ENCODE results near the gene CDC42BPA. TPM values are rescaled to one million over a fixed set of nuclear protein-coding genes. Genes with fewer than 3 reads are reported as not detected.

CDC42BPA gene
- total and polyA plus RNA-seq, 2 of the 8 experiments (the other 6 are each of a cell fraction or from before 2014, with no cell fraction given) = 7.1 to 28.5 TPM

DNA sequence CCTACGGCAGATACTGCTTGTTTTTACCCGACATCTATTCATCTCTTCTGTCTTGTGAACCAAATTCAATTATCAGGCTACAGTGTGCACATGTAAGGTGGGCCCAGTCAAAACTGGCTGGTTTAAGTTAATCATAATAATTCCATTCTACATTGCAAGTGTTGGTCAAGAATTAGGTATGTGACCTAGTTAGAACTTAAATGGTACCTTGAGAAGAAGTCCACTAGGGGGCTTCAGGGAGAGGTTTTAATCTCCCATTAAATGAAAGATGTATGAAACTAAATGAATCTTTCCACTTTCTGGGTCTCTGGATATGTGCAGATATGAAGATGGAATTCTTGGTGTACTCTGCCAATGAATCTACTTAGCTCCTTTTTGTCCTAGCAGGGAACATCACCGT, 187.1 kb downstream of the CDC42BPA start:
- Histone ChIP-seq H3K56ac (replicated peaks; ENCODE audit: insufficient read length, low read depth, low read length) (no peak overlapping the region), H4K5ac (ENCODE audit: insufficient read length, low read depth, low read length) (no peak overlapping the region), H3K9ac (replicated peaks in 1 of 4; ENCODE audit: extremely low read depth in 1 of 4, low read depth in 3 of 4, low read length in 3 of 4) (no peak overlapping the region), H3K4ac (replicated peaks; ENCODE audit: insufficient read length, low read depth, low read length) (no peak overlapping the region), H3K23ac (ENCODE audit: insufficient read length) (no peak overlapping the region), H2BK5ac (ENCODE audit: low read depth, low read length) (no peak overlapping the region), H3K79me2 (ENCODE audit: control insufficient read depth in 1 of 2, insufficient read depth in 2 of 2, low read length in 2 of 2) (no peaks in the 10 kb centered on the region), H2BK20ac (ENCODE audit: low read length) (no peak overlapping the region), H2AFZ (ENCODE audit: low read length) (no peak overlapping the region), H3K9me3 (ENCODE audit: insufficient read depth in 2 of 2, low read depth in 1 of 2, low read length in 1 of 2) (no peaks in the 10 kb centered on the region), H3K14ac (ENCODE audit: insufficient read length) (no peak overlapping the region), H3K4me2 (ENCODE audit: insufficient read depth in 1 of 2, low read depth in 2 of 2, low read length in 2 of 2) (no peak overlapping the region), H3K79me1 (ENCODE audit: low read depth, low read length) (no peaks in the 10 kb centered on the region), H3K23me2 (ENCODE audit: low read depth, low read length) (no peaks in the 10 kb centered on the region), H4K8ac (ENCODE audit: extremely low read depth, insufficient read depth, low read length) (no peak overlapping the region), H3K27ac (ENCODE audit: low read depth, low read length) (no peak overlapping the region), H3K4me3 (ENCODE audit: extremely low read depth in 1 of 4, insufficient read depth in 2 of 4, low read depth in 3 of 4, low read length in 4 of 4) (no peak overlapping the region), H3K4me1 (replicated peaks in 1 of 4; ENCODE audit: control insufficient read depth in 3 of 4, insufficient read depth in 4 of 4, low read length in 3 of 4) (peaks cover 0 to 2% (median under 1%) of the 10 kb centered on the region in 4 experiments; a peak in 3 of 7 replicates), H3K27me3 (replicated peaks in 1 of 4; ENCODE audit: control insufficient read depth in 3 of 4, extremely low read depth in 1 of 4, insufficient read depth in 3 of 4, low read length in 3 of 4) (no peaks in the 10 kb centered on the region), H3K36me3 (ENCODE audit: control insufficient read depth in 2 of 4, insufficient read depth in 4 of 4, low read length in 3 of 4) (peaks cover 0 to 4% (median 0%) of the 10 kb centered on the region in 4 experiments; a peak in 2 of 8 replicates), H2BK12ac (ENCODE audit: low read depth, low read length) (no peak overlapping the region), H4K20me1 (replicated peaks in 1 of 2; ENCODE audit: control insufficient read depth in 1 of 2, insufficient read depth in 2 of 2, low read length in 2 of 2) (peaks cover 0 to 2% of the 10 kb centered on the region in 2 experiments), H4K91ac (replicated peaks; ENCODE audit: insufficient read length, low read length) (no peak overlapping the region), H2AK5ac (ENCODE audit: low read depth, low read length) (no peak overlapping the region), H3K18ac (ENCODE audit: extremely low read depth, low read length) (no peak overlapping the region), H2BK120ac (replicated peaks; ENCODE audit: low read depth, low read length) (no peak overlapping the region), H2BK15ac (ENCODE audit: low read length) (no peak overlapping the region)
- 86% methylated on average over 3 of the region's 3 CpGs; no CpG with 5 or more reads in 1 of the 2 experiments for WGBS, 2 experiments (ENCODE audit: extremely low coverage in 1 of 2, insufficient coverage in 1 of 2, insufficient read length in 1 of 2, insufficient replicate concordance in 2 of 2, low coverage in 1 of 2, low lambda C conversion rate in 2 of 2, missing lambda C conversion rate in 1 of 2)
- ChIA-PET POLR2A (ENCODE audit: partially characterized antibody) (no interaction called here), CTCF (ENCODE audit: partially characterized antibody) (interaction anchor here (0.8 to 1.6 kb wide), 9 partner anchors 8 to 306 kb away, joined by 3 to 6 read pairs (median 3); no protein-coding TSS in a partner anchor)
- DNase-seq (ENCODE audit: low read depth in 1 of 2, low spot score in 2 of 2) (no peak), FAIRE-seq (no peak)
- no peak for TF ChIP-seq SRF (IDR thresholded peaks at IDR 0.05; ENCODE audit: low read depth, low read length)
- peak in 1 of 2 experiments; percentile 25; a peak in 3 of 4 replicates for TF ChIP-seq RAD21 (IDR thresholded peaks at IDR 0.05 in 1 of 2, conservative IDR thresholded peaks at IDR 0.05 in 1 of 2; ENCODE audit: low read depth in 2 of 2, low read length in 2 of 2)
- TF ChIP-seq, protein P1, sequence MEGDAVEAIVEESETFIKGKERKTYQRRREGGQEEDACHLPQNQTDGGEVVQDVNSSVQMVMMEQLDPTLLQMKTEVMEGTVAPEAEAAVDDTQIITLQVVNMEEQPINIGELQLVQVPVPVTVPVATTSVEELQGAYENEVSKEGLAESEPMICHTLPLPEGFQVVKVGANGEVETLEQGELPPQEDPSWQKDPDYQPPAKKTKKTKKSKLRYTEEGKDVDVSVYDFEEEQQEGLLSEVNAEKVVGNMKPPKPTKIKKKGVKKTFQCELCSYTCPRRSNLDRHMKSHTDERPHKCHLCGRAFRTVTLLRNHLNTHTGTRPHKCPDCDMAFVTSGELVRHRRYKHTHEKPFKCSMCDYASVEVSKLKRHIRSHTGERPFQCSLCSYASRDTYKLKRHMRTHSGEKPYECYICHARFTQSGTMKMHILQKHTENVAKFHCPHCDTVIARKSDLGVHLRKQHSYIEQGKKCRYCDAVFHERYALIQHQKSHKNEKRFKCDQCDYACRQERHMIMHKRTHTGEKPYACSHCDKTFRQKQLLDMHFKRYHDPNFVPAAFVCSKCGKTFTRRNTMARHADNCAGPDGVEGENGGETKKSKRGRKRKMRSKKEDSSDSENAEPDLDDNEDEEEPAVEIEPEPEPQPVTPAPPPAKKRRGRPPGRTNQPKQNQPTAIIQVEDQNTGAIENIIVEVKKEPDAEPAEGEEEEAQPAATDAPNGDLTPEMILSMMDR (IDR thresholded peaks at IDR 0.05; ENCODE audit: control extremely low read depth in 1 of 3, insufficient read depth in 1 of 3, low read depth in 1 of 3, low read length in 3 of 3) = peak in 1 of 3 experiments; percentile 39; a peak in 1 of 4 replicates
- TF ChIP-seq TAF7 (optimal IDR thresholded peaks at IDR 0.05; ENCODE audit: borderline replicate concordance, low read depth, low read length) = no peak

Measured in H1 (cell line).